GM19025 (cell line): ENCODE measurements around the gene PRKD2.
"Not testable (repeated sequence)": the region's sequence is repeated elsewhere in the genome, so short reads cannot be mapped to it uniquely, and the experiment has no call there.

Experiments used
- ATAC-seq: cut with Tn5 transposase; IDR thresholded peaks from one replicate; pipeline ENCODE4 v1.9.1; 2021; ENCODE audit warnings: mild to moderate bottlenecking, low read depth, moderate library complexity; ENCODE audit not compliant: unreplicated experiment

PRKD2 gene

DNA sequence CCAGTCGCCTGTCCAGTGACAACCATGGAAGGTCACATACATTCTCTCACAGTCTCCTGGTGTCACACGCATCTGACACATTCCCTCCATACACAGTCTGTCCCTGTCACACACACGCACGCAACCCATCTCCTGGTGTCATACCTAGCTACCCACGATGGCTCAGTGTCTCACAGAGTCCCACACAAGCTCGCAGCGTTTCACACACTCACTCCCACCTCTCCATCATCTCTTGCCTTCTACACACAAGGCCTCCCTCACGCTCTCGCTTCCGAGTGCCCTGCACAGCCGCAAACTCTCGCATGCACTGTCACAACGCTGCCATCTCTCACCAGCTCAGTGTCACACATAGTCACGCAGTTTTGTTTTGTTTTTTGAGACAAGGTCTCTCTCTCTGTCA, 79.7 kb downstream of the PRKD2 start:
- no peak for ATAC-seq

DNA sequence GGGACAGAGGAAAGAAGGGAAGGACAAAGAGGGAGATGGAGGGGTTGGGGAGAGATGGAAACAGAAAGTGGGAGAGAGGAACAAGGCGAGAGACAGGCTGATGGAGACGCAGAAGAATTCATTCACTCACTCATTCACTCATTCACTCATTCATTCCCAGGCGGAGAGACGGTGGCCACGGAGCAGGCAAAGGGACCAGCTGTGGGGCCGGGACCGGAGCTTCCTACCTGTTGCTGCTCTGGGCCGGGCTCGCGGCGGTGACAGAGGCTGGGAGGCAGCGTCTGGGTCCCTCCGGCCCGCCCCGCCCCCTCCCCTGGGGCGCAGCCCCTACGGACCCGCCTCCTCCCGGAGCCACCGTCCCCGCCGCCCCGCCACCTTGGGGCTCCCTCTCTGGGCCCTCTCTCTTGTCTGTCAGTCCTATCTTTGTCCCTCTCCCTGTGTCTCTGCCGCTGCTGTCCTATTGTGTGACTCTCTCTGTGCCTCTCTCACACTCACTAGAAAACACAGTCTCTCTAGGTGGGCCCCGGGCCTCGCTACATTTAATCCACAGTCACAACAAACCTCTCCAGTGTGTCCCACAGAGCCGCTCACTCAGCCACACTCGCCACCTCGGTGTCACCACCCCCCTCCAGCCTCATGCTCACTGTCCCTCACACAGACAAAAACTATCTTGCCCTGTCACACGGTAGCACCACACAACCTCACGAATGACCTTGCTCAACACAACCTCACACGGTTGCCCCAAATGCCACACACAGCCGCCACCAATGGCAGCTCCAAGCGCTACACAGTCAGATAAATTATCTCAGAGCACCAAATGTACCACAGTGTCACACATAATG, 80.8 kb downstream of the PRKD2 start, which contains the start of gene GNG8:
GNG8 (minus strand) TSS at position 283 of the 842 bp plus-strand sequence. CDS start 1,520 bp downstream, outside the sequence.
- no peak for ATAC-seq

DNA sequence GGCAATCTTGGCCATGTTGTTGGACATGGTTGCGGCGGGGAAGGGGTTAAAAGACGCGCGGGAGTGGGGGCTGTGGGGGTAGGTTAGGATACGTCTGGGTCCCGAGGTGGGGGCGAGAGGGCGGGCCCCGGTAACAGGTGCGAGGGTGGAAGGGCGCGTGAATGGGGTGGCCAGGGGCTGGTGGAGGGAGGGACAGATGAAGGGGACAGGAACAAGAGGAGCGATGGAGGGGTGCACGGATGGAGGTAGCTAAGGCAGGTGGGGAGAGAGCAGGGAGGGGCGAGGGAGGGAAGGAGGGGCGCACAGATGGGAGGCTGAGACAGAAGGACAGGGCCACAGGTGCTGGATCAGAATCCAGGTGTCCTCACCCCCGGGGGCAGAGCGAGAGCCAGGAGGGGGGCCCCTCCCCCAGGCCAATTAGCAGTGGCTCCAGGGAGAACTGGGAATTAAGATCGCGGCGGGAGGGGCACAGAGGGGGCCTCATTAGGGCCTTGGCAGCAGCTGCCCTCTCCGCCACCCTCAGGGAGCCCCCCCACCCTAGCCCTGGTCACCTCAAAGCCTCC, 82.2 kb downstream of the PRKD2 start:
- ATAC-seq, result no peak

DNA sequence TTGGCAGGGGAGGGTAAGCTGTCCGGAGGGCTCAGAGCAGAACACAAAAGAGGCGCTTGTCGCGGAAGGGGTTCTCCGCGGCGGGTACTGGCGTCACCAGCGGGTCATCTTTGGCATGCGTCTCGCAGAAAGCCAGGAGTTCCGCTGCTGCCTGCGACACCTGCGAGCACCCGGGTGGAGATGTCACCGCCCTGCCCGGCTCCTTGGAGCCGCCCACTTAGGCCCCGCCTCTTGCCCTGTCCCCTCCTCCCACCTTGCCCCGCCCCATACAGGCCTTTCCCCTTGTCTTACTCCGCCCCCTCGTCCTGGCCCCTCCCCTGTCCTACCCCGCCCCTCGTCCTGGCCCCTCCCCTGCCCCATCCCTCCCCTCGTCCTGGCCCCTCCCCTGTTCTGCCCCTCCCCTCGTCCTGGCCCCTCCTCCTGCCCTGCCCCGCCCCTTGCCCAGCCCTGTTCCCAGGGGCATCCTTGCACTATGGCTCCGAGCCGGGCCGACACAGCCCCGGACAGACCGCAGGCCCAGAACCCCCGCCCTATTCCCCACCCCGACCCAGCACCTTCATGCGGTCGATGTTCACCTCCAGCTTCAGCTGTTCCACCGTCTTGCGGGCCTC, 82.8 kb downstream of the PRKD2 start:
- peak; percentile 42 for ATAC-seq

DNA sequence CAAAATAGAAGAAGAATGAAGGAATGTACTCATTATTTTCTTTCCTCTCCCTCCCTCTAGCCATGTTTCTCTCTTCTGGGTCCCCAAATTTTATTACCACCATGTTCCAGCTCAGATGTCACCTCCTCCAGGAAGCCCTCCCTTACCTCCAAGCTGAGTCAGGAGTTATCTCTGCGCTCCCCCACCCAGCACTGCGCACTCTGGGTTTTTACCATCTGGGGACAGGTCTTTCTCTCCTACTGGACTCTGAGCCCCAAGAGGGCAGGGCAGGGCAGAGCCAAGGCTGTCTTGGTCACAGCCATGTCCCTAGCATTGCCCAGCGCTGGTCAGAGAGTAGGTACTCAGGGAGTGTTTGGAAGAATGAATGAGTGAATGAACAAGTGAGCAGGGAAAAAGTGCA, 83.8 kb downstream of the PRKD2 start:
- ATAC-seq, result no peak

DNA sequence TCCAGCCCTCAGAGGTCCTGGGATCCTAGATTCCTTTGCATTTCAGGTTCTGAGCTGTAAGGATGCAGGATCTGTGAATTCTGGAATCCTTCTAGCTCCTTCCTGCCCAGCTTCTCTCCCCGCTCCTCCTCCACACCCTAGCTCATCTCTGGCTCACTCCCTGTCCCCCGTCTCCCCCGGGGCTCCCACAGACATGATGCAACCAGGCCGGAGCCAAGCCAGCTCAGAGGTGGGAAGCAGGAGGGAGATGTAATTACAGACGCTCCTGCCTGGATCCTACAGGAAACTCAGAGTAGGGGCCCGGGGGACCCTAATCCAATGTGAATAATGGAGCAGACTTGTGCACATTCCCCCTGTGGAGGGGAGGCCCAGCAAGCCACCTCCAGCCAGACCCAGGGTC, 85.4 kb downstream of the PRKD2 start:
- no peak for ATAC-seq

DNA sequence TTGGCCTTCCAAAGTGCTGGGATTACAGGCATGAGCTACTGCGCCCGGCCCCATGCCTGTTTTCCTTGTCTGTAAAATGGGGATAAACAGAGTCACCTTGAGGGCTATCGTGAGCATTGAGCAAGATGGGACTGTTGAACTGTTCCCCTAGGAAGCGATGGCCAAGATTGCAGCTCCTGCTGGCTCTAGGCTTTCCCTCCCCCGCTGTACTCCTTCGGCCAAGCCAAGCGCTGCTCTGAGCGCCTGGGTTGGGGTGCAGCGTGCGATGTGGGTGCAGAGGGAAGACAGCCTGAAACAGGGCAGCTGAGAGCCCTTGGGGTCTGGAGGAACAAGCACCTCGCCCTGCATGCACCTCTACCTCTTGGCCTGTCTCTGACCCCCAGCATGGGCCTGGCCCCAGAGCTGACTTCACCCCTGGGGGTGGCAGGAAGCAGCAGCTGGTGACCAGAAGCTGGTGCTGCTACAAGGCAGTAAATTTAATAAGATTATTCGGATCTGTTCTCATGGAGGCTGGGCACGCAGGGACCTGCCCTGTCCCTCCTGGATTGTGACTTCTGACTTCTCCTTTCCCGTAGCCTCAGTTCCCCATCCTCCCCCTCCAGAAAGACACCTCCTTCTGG, 86.2 kb downstream of the PRKD2 start:
- ATAC-seq, result no peak

DNA sequence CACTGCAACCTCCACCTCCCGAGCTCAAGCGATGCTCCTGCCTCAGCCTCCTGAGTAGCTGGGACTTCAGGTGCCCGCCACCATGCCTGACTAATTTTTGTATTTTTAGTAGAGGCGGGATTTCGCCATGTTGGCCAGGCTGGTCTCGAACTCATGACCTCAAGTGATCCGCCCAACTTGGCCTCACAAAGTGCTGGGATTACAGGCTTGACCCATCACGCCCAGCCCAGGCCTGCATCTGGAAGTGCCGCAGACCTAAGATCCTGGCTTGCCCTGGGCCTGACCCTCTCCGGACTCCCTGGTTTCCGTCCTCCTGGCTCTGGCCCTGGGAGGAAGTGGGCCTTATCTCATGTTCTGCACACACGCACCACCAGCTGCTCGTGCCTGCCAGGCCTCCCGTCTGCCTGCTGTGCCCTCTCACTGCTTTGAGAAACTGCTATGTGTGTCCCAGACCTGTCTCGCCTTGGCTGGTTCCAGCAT, 87.3 kb downstream of the PRKD2 start:
- ATAC-seq, result no peak

DNA sequence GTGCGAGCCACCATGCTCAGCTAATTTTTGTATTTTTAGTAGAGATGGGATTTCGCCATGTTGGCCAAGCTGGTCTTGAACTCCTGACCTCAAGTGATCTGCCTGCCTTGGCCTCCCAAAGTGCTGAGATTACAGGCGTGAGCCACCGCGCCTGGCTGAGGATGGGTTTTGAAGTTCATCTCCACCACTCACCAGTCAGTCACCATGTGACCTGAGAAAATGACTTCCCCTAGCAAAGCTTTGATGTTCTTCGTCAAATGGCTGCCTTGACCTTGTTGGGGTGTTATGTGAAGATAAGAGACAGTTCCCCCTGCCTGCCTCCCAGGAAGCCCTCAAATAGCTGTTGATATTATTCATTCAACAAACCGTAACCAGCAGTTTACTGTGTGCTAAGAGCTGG, 87.9 kb downstream of the PRKD2 start:
- ATAC-seq, result not testable (repeated sequence)

DNA sequence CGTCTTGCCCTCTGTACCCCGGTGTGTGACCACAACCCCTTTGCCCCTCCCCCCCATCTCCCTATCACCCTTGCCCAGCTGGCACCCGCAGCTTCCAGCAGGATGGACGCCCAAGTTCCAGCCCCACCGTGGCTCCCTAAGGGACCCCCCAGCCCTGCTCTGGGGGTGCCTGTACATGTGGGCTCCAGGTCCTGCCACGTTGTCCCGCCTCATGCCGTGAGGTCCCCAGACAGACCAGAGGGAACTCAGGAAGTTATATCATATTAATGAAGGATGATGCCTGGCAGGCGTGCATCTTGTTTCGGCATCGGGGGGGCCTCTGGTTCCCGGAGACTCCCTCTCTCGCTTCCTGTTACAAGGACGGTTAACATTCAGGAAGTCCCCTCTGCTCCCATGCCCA, 90.5 kb downstream of the PRKD2 start:
- ATAC-seq, result no peak

DNA sequence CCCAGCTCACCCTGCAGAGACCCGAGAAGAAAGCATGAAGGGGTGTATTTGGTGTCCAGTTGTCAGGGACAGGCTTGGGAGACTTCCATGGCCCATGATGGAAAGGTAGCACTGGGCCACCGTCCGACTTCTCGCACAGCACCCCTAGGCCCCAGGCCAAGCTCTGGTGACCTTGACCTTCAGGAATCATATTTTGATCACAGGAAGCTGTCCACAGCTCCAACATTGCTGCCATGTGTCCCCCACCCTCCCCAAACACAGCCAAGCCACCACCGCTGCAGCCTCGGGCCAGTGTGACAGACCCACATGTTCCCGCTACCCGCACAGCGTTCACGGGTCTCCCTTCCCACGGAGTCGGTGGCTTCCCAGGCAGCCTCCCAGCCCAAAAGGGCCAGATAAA, 91.2 kb downstream of the PRKD2 start:
- ATAC-seq, result no peak

DNA sequence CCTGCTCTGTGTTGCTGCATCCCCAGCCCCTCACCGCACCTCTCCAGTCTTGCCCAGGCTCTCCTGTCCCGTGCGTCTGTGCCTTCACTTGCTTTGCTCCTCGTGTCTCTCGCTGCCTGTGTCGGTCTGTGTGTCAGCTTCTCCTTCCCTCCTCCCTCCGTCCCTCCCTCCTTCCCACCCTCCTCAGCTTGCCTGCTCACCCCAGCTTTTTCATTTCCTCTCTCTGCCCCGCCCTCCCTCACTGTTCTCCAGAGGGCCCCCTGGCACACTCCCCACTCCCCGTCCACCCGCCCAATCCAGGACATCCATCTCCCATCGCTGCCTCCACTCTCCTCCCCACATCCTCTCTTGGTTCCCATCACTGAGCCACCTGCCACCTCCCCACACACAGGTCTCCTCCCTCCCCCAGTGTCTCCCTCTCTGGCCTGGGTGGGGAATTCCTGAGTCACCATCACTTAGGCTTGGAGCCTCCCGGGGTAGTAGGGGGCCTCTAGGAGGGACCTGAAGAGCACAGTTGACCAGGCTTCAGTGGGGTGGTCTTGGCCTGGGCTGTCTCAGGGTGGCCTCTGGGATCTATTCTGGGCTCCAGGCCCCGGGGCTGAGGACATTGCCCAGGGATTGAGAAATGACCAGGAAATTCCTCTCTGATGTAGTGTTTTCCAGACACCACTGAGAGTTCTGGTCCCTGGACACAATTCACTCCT, 91.8 kb downstream of the PRKD2 start, which contains the start of gene PTGIR:
PTGIR (minus strand) TSS at position 132 of the 704 bp plus-strand sequence. CDS start 864 bp downstream, outside the sequence.
- ATAC-seq, result no peak
